Measurements from ENCODE around the gene IGSF21. TPM values are rescaled to one million over a fixed set of nuclear protein-coding genes. Genes with fewer than 3 reads are reported as not detected.

IGSF21 gene
- total RNA-seq, 1 donor, result not detected

DNA sequence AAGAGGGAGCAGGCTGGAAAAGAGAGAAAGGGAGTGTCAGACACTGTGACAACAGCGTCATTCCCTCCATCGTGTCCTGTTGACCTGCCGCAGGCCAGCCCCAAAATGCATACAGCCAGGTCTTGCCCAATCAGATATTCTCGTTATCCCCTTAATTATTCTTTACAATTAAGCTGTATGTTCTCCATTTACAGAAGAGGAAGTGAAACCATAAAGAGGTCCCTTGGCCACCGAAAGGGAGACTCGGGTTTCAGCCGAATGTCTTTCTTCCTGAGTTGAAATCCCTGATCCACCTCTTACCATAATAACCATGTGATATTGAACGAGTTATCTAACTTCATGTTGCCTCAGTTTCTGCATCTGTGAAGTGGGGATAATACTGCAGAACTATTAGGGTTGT lies 70.5 kb downstream of the IGSF21 start:
- H3K4me3 ChIP-seq (ENCODE audit: low read depth, low read length), result no peak overlapping the region
- TF ChIP-seq, protein P1, sequence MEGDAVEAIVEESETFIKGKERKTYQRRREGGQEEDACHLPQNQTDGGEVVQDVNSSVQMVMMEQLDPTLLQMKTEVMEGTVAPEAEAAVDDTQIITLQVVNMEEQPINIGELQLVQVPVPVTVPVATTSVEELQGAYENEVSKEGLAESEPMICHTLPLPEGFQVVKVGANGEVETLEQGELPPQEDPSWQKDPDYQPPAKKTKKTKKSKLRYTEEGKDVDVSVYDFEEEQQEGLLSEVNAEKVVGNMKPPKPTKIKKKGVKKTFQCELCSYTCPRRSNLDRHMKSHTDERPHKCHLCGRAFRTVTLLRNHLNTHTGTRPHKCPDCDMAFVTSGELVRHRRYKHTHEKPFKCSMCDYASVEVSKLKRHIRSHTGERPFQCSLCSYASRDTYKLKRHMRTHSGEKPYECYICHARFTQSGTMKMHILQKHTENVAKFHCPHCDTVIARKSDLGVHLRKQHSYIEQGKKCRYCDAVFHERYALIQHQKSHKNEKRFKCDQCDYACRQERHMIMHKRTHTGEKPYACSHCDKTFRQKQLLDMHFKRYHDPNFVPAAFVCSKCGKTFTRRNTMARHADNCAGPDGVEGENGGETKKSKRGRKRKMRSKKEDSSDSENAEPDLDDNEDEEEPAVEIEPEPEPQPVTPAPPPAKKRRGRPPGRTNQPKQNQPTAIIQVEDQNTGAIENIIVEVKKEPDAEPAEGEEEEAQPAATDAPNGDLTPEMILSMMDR (IDR thresholded peaks at IDR 0.05; ENCODE audit: insufficient read depth, low read length), result no peak
- no peak for DNase-seq (ENCODE audit: low read depth)

DNA sequence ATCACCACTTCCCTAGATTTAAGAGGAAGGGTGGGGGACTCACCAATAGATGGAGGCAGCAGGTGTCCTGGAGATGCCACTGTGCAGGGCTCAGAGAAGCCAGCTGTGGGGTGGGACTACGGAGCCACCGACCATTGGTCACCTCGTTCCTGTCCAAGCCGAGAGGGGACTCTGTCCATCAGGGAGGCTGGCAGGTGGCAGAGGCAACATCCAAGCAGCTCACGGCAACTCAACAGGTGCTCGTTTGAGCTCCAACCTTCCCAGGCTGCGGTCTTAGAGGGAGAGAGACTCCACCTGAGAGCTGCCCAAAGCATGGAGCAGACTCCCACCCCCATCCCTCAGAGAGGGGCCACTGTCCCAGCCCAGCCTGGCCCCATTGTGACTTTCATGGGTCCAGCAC lies 71.4 kb downstream of the IGSF21 start:
- TF ChIP-seq, protein P1 (IDR thresholded peaks at IDR 0.05; ENCODE audit: insufficient read depth, low read length), result no peak
- DNase-seq (ENCODE audit: low read depth), result no peak
- no peak overlapping the region for H3K4me3 ChIP-seq (ENCODE audit: low read depth, low read length)

DNA sequence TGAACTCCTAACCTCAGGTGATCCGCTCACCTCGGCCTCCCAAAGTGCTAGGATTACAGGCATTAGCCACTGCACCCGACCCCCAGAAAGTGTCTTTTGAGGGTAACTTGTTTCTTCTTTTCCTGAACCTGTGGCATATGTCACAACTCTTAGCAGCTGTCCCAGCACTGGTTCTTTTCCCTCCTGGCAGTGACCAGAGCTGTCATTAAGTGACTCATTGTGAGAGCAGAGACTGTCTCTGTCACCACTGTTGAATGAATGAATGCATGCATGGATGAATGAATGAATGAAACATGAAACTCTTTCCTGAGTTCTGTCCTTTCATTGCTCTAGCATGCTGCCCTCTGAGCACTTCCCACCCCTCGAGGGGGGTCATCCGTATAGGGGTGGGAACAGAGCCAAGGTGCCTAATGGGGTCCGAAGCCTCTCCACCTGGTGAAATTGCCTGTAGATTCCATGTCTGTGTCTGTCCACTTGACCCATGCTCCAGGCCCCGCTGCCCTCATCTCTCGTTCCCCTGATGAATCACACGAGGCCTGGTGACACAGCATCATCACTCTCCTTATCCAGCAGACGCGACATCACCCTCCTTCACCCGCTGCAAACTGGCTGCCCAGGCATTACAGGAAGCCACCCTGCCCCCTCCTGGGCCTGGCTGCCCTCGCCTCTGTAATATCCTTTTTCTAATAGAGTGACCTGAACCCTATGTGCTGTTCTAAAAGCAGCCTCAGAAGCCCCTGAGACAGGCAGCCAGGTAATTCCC lies 75.0 kb downstream of the IGSF21 start:
- DNase-seq (ENCODE audit: low read depth), result no peak
- H3K4me3 ChIP-seq (ENCODE audit: low read depth, low read length), result no peak overlapping the region
- TF ChIP-seq, protein P1 (IDR thresholded peaks at IDR 0.05; ENCODE audit: insufficient read depth, low read length), result no peak

DNA sequence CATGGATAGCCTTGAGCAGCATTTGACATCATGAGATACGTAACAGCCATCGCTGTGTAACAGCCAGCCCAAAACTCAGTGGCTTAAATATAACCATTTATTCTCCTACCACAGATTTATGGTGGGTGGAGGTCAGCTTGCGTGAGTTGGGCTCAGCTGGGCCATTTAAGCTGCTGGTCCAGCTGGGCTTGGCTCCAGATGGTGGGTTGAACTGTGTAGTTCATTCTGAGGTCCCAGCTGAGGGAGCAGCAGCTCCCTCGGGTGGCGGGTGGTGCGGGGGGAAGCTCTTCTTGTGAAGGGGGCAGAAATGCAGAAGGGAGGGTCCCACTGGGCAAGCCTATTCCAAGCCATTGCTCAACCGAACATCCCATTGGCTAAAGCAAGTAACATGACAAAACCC lies 75.9 kb downstream of the IGSF21 start:
- TF ChIP-seq, protein P1 (IDR thresholded peaks at IDR 0.05; ENCODE audit: insufficient read depth, low read length), result no peak
- no peak overlapping the region for H3K4me3 ChIP-seq (ENCODE audit: low read depth, low read length)
- DNase-seq (ENCODE audit: low read depth), result no peak

DNA sequence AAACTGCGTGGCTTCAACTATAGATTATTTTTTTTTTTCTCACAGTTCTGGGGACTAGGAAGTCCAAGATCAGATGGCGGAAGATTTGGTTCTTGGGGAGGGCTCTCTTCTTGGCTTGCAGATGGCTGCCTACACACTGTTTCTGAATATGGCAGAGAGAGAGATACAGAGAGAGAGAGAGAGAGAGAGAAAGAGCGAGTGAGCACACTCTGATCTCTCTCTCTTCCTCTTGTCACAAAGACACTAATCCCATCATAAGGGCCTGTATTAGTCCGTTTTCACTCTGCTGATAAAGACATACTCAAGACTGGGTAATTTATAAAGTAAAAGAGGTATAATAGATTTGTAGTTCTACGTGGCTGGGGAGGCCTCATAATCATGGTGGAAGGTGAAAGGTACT lies 79.5 kb downstream of the IGSF21 start:
- TF ChIP-seq, protein P1 (IDR thresholded peaks at IDR 0.05; ENCODE audit: insufficient read depth, low read length), result no peak
- DNase-seq (ENCODE audit: low read depth), result no peak
- no peak overlapping the region for H3K4me3 ChIP-seq (ENCODE audit: low read depth, low read length)

DNA sequence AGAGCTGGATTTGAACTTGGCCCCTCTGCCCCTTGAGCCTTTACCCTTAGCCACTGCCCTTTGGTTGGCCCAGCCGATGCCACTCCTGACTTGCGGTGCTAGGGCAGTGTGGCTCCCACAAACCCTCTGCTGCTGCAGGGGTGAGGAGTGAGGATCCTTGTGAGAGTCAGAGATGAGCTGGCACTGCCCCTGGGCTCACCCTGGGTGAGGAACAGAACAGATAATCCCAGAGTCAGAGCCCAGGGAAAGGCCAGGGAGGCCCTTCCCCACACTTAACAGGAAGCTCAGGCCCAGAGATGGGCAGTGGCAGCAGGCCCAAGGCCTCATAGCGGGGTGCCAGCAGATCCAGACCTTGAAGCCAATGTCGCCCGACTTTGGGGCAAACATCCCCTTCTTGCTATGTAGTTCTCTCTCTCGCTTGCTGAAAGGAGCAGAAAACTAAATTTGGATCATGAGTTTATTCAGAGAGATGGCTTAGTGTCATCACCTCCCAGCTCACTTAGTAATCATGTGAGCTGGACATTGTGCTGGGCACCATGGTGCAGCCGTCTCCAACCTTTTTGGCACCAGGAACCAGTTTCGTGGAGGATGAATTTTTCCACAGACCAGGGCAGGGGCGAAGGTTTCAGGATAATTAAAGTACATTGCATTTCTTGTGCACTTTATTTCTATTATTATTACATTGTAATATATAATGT lies 81.4 kb downstream of the IGSF21 start:
- DNase-seq (ENCODE audit: low read depth), result no peak
- no peak overlapping the region for H3K4me3 ChIP-seq (ENCODE audit: low read depth, low read length)
- TF ChIP-seq, protein P1 (IDR thresholded peaks at IDR 0.05; ENCODE audit: insufficient read depth, low read length), result no peak

All from fibroblast of the aortic adventitia (primary cell).